Activated CD4-positive, alpha-beta T cell treated with anti-CD3 and anti-CD28 coated beads, Interleukin-2, amount 50 U/mL, for 24 hours (primary cell): ENCODE results near the gene ACOD1.
"Not testable (repeated sequence)": the region's sequence is repeated elsewhere in the genome, so short reads cannot be mapped to it uniquely, and the experiment has no call there.

Experiments
- DNase-seq, 2 donors: peaks; one replicate each; pipeline ENCODE4 v3.0.0-alpha.2; 2020; ENCODE audit warnings: low read depth in 1 of 2, low spot score in 1 of 2

ACOD1 gene

GRCh38 chr13:76948149-76948548 lies at the start of gene ACOD1:
Gene ACOD1, plus strand, starts transcription at chr13:76948511. Its CDS starts 48 bp downstream, at chr13:76948559.
- no peak for DNase-seq

- DNase-seq = not testable (repeated sequence)
Measured at GRCh38 chr13:76899066-76899465, 49.2 kb upstream of the ACOD1 start.

GRCh38 chr13:76903544-76904162 lies 44.7 kb upstream of the ACOD1 start:
- peak; percentile 19 to 64 for DNase-seq

- DNase-seq = no peak
Measured at GRCh38 chr13:76904507-76904906, 43.8 kb upstream of the ACOD1 start.

GRCh38 chr13:76912476-76912875 lies 35.8 kb upstream of the ACOD1 start:
- no peak for DNase-seq

GRCh38 chr13:76913898-76914297 lies 34.4 kb upstream of the ACOD1 start:
- no peak for DNase-seq

- DNase-seq = no peak
Measured at GRCh38 chr13:76917095-76917494, 31.2 kb upstream of the ACOD1 start.

GRCh38 chr13:76917755-76918481 lies 30.4 kb upstream of the ACOD1 start:
- not testable (repeated sequence) for DNase-seq

GRCh38 chr13:76921516-76921915 lies 26.8 kb upstream of the ACOD1 start:
- no peak for DNase-seq

GRCh38 chr13:76925115-76925514 lies 23.2 kb upstream of the ACOD1 start:
- DNase-seq = no peak

- no peak for DNase-seq
Measured at GRCh38 chr13:76927955-76928354, 20.4 kb upstream of the ACOD1 start.

GRCh38 chr13:76928456-76928855 lies 19.9 kb upstream of the ACOD1 start:
- no peak for DNase-seq

GRCh38 chr13:76929320-76929719 lies 19.0 kb upstream of the ACOD1 start:
- DNase-seq = no peak

- DNase-seq = no peak
Measured at GRCh38 chr13:76929851-76930374, 18.4 kb upstream of the ACOD1 start.

GRCh38 chr13:76932076-76932475 lies 16.2 kb upstream of the ACOD1 start:
- DNase-seq = no peak

GRCh38 chr13:76934671-76935070 lies 13.6 kb upstream of the ACOD1 start:
- DNase-seq = no peak

GRCh38 chr13:76936763-76937162 lies 11.5 kb upstream of the ACOD1 start:
- DNase-seq = no peak

- no peak for DNase-seq
Measured at GRCh38 chr13:76937281-76937820, 11.0 kb upstream of the ACOD1 start.

- DNase-seq = no peak
Measured at GRCh38 chr13:76939215-76939614, 9.1 kb upstream of the ACOD1 start.

- no peak for DNase-seq
Measured at GRCh38 chr13:76942363-76942762, 5.9 kb upstream of the ACOD1 start.

GRCh38 chr13:76943646-76944045 lies 4.7 kb upstream of the ACOD1 start:
- DNase-seq = no peak

- DNase-seq = no peak
Measured at GRCh38 chr13:76944456-76944855, 3.9 kb upstream of the ACOD1 start.
